ENCODE data around the gene NBPF9.
A peak's percentile ranks its signal among the peaks of the same experiment; 100 is the strongest.
"Not testable (repeated sequence)": the region's sequence is repeated elsewhere in the genome, so short reads cannot be mapped to it uniquely, and the experiment has no call there.

Gene NBPF9

DNA sequence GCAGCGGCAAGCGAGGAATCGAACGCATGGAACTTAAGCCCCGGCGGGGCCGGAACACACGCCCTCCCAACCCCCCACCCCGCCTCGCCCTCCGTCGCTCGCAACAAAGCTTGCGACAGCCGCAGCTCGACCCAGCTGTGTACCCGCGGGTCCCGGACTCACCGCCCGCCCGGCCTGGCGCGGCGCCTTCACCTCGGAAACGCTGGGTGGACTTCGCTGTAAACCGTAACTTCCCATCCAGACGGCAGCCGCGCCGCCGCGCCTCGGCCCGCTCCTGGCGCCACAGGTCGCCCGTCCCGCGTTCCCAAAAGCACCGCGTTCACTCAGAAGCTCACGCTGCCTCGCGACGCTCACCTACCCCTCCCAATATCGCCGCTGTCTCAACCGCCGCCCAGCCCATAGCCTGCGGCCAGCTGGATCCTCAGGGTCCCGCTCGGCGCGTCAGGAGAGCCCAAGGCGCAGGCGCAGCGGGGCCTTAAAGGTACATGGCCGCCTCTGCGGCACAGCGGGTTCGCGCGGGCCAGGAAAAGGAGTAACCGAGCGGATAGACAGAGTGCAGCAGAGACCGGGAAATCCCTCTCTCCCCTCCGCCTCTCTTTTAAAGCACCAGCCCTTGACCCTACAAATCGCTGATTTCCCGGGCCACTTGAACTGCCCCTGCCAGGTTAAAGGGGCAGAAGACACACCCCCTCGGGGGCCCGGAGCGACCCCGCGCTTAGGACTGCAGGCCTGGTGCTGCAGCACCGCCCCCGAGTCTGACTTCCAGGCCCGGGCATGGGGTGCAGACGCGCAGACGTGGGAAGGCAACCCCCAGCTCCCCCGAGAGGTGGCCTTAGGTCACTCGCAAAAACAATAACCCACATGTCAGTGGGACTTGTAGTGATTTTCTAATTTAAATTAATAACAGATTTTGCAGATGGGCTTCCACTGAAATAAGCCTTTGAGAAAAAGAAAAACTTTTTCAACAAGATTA is at the start of gene NBPF9:
TSS of gene NBPF9 (minus strand) at position 443 of the 973 bp plus-strand sequence. CDS start 21,412 bp downstream, outside the sequence.
- peak within 1 kb of the TSS; percentile 62 for H3K4me3 ChIP-seq (ENCODE audit: low read depth, low read length)
- DNase-seq (ENCODE audit: low read depth, low spot score); POLR2A ChIA-PET: not testable (repeated sequence)

DNA sequence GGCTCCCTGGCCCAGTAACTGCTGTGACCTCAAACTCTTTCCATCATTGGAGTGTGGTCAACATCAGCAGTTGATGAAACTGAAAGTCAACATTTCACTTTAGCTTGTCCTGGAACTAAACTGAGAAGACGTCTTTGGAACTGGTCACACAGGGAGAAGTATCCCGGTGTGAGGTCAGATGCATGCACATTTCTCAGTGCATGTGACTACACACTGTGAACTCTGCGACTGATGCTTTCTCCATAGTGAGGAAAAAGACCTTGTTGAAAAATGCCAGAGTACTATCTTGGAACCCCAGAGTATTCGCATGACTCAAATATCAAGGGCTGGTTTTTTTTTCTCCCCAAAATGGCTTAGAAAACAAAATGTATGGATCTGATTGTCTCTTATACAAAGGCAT is 46.6 kb upstream of the NBPF9 start:
- H3K4me3 ChIP-seq (ENCODE audit: low read depth, low read length); POLR2A ChIA-PET; DNase-seq (ENCODE audit: low read depth, low spot score); CTCF ChIA-PET: not testable (repeated sequence)

More for the DNA sequence above, at the start of gene NBPF9:
- CTCF ChIA-PET = not testable (repeated sequence)

- H3K4me3 ChIP-seq (ENCODE audit: low read depth, low read length); POLR2A ChIA-PET; DNase-seq (ENCODE audit: low read depth, low spot score); CTCF ChIA-PET: not testable (repeated sequence)
These were observed 34.2 kb upstream of the NBPF9 start for GRCh38 chr1:149137585-149137984.

DNA sequence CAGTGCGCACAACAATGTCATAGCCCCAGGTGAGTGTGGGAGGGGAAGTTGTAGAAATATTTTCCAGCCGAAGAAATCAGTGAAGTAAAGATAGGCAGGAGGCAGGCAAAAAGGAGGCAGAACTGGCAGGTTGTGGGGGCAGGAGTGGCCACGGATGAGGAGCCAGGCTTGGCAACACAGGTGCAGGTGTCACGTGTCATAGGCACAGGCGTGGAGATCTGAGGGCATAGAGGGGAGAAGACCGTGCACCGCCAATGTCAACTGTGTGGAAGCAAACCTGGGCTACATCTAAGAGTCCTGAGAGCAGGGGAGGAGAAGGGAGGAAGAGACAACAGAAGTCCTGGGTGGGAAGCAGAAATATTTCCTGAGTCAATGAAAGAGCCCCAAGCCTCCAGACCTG is 27.6 kb upstream of the NBPF9 start:
- DNase-seq (ENCODE audit: low read depth, low spot score); POLR2A ChIA-PET; CTCF ChIA-PET; H3K4me3 ChIP-seq (ENCODE audit: low read depth, low read length): not testable (repeated sequence)

DNA sequence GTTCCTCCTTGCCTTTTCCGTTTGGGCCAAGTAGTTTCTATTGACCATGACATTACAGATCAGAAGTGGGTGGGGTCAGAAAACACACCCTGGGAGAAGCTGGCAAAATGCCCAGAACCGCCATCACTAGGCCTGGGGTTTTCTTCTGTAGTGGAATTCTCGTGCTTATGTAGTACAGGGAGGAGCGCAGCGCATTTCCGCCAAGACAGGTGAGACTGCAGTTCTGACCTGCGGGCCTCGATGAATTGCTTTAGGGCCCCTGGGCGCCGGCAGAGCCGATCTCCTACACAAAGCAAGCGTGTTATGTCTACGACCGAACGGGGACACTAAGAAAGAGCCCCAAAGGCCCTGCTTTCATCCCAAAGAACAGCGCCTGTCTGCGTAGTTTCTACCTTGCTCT is 25.9 kb upstream of the NBPF9 start:
- POLR2A ChIA-PET; H3K4me3 ChIP-seq (ENCODE audit: low read depth, low read length); DNase-seq (ENCODE audit: low read depth, low spot score); CTCF ChIA-PET: not testable (repeated sequence)

DNA sequence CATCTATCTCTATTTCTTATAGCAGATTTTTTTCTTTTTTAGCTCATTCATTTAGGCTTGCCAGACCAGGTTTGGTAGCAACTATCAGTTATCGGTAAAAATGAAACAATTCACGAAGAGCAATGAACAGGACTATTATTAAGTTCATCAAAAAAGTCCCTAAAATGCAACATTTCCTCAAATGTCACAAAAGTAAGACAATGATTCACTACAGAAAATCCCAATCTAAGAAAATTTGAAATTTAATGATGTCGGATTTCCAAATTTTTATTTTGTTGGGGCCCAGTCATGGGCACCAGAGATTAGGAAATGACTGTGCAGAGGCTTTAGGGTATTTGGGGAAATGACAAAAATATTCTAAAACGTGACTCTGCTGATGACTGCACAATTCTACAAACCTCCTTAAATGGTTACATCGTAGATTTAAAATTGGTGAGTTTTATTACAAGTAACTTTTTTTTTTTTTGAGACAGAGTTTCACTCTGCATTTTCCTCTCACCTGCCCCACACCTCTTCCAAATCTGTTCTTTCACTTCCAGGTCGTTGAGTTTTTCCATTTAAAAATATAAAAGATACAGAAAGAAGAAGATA is 23.3 kb upstream of the NBPF9 start:
- H3K4me3 ChIP-seq (ENCODE audit: low read depth, low read length); DNase-seq (ENCODE audit: low read depth, low spot score); POLR2A ChIA-PET; CTCF ChIA-PET: not testable (repeated sequence)

DNA sequence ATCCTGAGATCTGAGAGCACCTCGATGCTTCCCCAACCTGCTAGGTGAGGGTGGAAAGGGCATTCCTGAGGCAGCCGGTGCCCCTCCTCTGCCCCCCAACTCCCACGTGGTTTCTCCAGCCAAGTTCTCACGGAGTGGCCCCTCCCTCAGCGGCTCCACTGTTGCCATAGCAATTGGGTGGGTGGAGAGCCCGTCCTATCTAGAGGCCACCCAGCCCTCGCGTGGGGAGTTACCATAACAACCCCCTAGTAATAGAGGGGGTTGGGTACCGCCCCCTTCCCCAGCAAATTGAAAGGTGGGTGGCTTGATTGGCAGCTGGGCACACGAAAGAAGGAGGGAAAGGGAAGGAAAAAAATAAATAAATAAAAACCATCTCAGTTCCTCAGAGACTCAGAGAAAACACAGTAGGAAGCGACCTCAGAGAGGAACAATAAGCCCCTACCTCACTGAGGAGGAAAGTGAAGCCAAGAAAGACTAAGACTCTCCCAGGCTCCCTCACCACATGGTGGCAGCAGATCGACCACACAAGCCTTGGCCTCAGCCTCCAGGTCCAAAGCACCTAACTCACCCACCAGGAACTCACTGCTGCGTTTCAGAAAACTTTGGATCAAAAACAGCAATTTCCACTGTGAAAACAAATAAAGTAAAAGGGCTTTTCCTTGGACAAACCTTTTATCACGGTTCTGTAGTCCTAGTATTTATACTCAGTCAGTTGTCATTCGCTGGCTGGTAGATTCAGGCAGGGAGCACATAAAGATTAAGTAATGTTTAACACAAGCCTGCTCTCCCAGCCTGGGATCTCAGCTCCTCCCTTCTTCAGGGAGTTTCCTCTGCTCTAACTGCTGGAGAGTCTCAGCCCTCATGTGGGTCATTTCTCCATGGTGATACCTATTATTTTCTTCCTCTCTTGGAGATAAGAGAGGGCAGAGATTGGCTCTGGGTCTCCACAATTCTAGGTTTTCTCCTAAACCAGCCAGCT is 20.9 kb upstream of the NBPF9 start:
- DNase-seq (ENCODE audit: low read depth, low spot score); POLR2A ChIA-PET; CTCF ChIA-PET; H3K4me3 ChIP-seq (ENCODE audit: low read depth, low read length): not testable (repeated sequence)

- H3K4me3 ChIP-seq (ENCODE audit: low read depth, low read length); CTCF ChIA-PET; DNase-seq (ENCODE audit: low read depth, low spot score); POLR2A ChIA-PET: not testable (repeated sequence)
These were observed 9.5 kb upstream of the NBPF9 start for GRCh38 chr1:149112828-149113227.

- CTCF ChIA-PET; POLR2A ChIA-PET; DNase-seq (ENCODE audit: low read depth, low spot score); H3K4me3 ChIP-seq (ENCODE audit: low read depth, low read length): not testable (repeated sequence)
These were observed 7.0 kb upstream of the NBPF9 start for GRCh38 chr1:149110343-149110742.

DNA sequence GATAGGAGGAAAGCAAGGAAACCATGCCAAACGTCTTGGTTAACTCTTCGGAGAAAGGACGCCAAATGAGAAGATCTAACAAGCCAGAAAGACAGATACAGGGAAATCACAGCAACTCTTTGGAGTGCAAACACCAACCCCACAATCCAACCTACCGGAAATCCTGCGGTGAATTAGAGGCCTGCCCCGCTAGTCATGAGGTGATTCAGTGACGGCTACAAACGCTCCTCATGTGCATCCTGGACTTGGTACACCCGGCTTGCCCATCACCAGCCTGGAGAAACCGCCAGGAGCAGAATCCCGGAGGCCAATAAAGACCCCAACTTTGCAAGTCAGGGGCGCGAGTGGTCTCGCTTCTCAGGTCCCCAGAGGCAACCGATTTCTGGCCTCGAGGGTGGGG is 777 bp downstream of the NBPF9 start:
- POLR2A ChIA-PET; CTCF ChIA-PET; DNase-seq (ENCODE audit: low read depth, low spot score): not testable (repeated sequence)
- H3K4me3 ChIP-seq (ENCODE audit: low read depth, low read length) = peak overlapping the region; percentile 43

GRCh38 chr1:149098276-149098675 is 5.1 kb downstream of the NBPF9 start:
- H3K4me3 ChIP-seq (ENCODE audit: low read depth, low read length); CTCF ChIA-PET; POLR2A ChIA-PET; DNase-seq (ENCODE audit: low read depth, low spot score): not testable (repeated sequence)

DNA sequence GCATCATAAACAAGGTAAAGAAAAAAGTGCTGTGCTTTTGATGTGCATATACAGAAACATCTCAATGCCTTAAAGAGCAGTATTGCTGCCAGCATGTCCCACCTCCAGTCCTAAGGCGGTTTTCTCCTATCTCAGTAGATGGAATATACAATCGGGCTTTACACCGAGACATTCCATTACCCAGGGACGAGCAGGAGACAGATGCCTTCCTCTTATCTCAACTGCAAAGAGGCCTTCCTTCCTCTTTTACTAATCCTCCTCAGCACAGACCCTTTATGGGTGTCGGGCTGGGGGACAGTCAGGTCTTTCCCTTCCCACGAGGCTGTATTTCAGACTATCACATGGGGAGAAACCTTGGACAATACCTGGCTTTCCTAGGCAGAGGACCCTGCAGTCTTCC is 10.2 kb downstream of the NBPF9 start:
- H3K4me3 ChIP-seq (ENCODE audit: low read depth, low read length); CTCF ChIA-PET; POLR2A ChIA-PET; DNase-seq (ENCODE audit: low read depth, low spot score): not testable (repeated sequence)

GRCh38 chr1:149075505-149076127 is 27.7 kb downstream of the NBPF9 start:
- DNase-seq (ENCODE audit: low read depth, low spot score); CTCF ChIA-PET; H3K4me3 ChIP-seq (ENCODE audit: low read depth, low read length); POLR2A ChIA-PET: not testable (repeated sequence)

GRCh38 chr1:149064611-149065010 is 38.7 kb downstream of the NBPF9 start:
- DNase-seq (ENCODE audit: low read depth, low spot score); CTCF ChIA-PET; POLR2A ChIA-PET: not testable (repeated sequence)

DNA sequence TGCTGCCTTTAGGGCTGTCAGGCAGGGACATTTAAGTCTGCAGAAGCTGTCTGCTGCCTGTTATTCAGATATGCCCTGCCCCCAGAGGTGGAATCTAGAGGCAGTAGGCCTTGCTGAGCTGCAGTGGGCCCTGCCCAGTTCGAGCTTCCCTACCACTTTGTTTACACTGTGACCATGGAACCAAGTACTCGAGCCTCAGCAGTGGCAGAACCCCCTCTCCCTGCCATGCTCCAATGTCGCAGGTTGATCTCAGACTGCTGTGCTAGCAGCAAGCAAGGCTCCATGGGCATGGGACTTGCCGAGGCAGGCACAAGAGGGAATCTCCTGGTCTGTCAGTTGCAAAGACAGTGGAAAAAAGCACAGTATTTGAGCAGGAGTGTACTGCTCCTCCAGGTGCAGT is 60.3 kb downstream of the NBPF9 start:
- DNase-seq (ENCODE audit: low read depth, low spot score); CTCF ChIA-PET; POLR2A ChIA-PET; H3K4me3 ChIP-seq (ENCODE audit: low read depth, low read length): not testable (repeated sequence)

More at GRCh38 chr1:149064611-149065010, 38.7 kb downstream of the NBPF9 start:
- H3K4me3 ChIP-seq (ENCODE audit: low read depth, low read length) = not testable (repeated sequence)

GRCh38 chr1:149033916-149034315 is 69.4 kb downstream of the NBPF9 start:
- DNase-seq (ENCODE audit: low read depth, low spot score); H3K4me3 ChIP-seq (ENCODE audit: low read depth, low read length); CTCF ChIA-PET; POLR2A ChIA-PET: not testable (repeated sequence)
